ENCODE measurements around the gene ARHGAP44. TPM values are rescaled to one million over a fixed set of nuclear protein-coding genes. Genes with fewer than 3 reads are reported as not detected.
A peak's percentile ranks its signal among the peaks of the same experiment; 100 is the strongest.
"Not testable (repeated sequence)": the region's sequence is repeated elsewhere in the genome, so short reads cannot be mapped to it uniquely, and the experiment has no call there.

ARHGAP44 gene
- total RNA-seq, 1 donor = 1.3 TPM

GRCh38 chr17:12977008-12977751 is 187.9 kb downstream of the ARHGAP44 start:
- DNase-seq (ENCODE audit: low read depth) = no peak
- no peak overlapping the region for H3K4me3 ChIP-seq (ENCODE audit: low read depth, low read length)
- TF ChIP-seq, protein P1, sequence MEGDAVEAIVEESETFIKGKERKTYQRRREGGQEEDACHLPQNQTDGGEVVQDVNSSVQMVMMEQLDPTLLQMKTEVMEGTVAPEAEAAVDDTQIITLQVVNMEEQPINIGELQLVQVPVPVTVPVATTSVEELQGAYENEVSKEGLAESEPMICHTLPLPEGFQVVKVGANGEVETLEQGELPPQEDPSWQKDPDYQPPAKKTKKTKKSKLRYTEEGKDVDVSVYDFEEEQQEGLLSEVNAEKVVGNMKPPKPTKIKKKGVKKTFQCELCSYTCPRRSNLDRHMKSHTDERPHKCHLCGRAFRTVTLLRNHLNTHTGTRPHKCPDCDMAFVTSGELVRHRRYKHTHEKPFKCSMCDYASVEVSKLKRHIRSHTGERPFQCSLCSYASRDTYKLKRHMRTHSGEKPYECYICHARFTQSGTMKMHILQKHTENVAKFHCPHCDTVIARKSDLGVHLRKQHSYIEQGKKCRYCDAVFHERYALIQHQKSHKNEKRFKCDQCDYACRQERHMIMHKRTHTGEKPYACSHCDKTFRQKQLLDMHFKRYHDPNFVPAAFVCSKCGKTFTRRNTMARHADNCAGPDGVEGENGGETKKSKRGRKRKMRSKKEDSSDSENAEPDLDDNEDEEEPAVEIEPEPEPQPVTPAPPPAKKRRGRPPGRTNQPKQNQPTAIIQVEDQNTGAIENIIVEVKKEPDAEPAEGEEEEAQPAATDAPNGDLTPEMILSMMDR (IDR thresholded peaks at IDR 0.05; ENCODE audit: insufficient read depth, low read depth, low read length) = no peak

- H3K4me3 ChIP-seq (ENCODE audit: low read depth, low read length) = not testable (repeated sequence)
Observed at GRCh38 chr17:12978787-12979186, 189.5 kb downstream of the ARHGAP44 start.

GRCh38 chr17:12979246-12979645 is 189.9 kb downstream of the ARHGAP44 start:
- TF ChIP-seq, protein P1 (IDR thresholded peaks at IDR 0.05; ENCODE audit: insufficient read depth, low read depth, low read length) = no peak
- H3K4me3 ChIP-seq (ENCODE audit: low read depth, low read length) = no peak overlapping the region

More at GRCh38 chr17:12978787-12979186, 189.5 kb downstream of the ARHGAP44 start:
- DNase-seq (ENCODE audit: low read depth) = not testable (repeated sequence)

DNA sequence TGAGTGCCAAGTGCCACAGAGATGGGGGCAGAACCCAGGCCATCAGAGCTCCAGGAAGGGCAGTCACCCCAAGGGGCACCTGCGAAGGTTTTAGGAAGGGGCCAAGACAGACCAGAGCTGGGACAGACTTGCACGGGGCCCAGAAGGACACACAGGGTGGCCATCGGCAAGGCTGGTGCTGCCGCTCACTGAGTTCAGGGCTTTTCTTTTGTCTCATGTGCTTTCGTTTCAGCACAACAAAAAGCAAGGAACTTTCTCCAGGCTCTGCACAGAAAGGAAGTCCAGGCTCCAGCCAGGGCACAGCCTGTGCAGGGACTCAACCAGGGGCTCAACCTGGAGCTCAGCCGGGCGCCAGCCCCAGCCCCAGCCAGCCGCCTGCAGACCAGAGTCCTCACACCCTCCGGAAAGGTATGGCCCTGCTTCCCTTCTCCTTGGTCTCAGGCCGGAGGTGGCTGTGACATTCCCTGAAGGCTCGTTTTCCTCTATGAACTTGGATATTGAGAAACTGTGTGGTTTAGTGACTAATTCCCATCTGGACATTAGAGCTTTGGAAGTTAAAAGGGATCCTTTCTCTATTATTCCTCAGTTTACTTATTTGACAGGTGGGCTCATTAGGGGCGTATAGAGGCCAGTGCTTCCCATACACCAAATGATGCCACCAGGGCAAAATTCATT is 190.7 kb downstream of the ARHGAP44 start:
- no peak for DNase-seq (ENCODE audit: low read depth)
- TF ChIP-seq, protein P1 (IDR thresholded peaks at IDR 0.05; ENCODE audit: insufficient read depth, low read depth, low read length) = no peak

More at GRCh38 chr17:12979246-12979645, 189.9 kb downstream of the ARHGAP44 start:
- DNase-seq (ENCODE audit: low read depth) = no peak

GRCh38 chr17:12982224-12982623 is 192.9 kb downstream of the ARHGAP44 start:
- no peak for DNase-seq (ENCODE audit: low read depth)
- no peak overlapping the region for H3K4me3 ChIP-seq (ENCODE audit: low read depth, low read length)
- TF ChIP-seq, protein P1 (IDR thresholded peaks at IDR 0.05; ENCODE audit: insufficient read depth, low read depth, low read length) = no peak

More for the DNA sequence above, 190.7 kb downstream of the ARHGAP44 start:
- no peak overlapping the region for H3K4me3 ChIP-seq (ENCODE audit: low read depth, low read length)

DNA sequence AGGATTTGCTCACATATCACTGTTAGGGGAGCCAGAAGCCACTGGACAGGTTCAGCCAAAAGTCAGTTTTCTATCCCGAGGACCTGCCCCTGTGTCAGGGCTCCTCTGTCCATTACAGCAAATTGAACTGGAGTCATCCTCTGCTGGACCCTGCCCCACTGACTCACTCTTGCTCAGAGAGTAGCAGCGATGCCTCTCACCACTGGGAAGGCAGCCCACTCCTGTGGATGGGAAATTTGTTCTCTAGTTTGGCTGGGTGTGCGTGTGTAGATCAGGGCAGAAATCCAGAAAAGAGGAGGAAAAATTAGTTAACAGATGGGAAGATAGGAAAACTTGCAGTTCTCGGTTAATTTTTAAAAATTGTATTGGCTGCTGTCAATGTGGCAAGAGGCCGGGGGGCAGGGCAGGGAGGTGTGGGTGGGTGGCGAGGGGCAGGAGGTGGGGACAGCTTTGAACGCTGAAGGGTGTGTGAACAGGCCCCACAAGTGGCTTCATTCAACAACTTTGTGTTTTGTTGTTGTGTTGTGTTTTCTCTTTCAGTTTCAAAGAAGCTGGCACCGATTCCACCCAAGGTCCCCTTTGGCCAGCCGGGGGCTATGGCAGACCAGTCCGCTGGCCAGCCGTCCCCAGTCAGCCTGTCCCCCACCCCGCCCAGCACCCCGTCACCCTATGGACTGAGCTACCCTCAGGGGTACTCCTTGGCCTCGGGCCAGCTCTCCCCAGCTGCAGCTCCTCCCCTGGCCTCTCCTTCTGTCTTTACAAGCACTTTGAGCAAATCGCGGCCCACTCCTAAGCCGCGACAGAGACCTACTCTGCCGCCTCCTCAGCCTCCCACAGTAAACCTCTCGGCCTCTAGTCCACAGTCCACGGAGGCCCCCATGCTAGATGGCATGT is 194.9 kb downstream of the ARHGAP44 start:
- TF ChIP-seq, protein P1 (IDR thresholded peaks at IDR 0.05; ENCODE audit: insufficient read depth, low read depth, low read length) = no peak
- no peak overlapping the region for H3K4me3 ChIP-seq (ENCODE audit: low read depth, low read length)

More for the DNA sequence above, 194.9 kb downstream of the ARHGAP44 start:
- DNase-seq (ENCODE audit: low read depth) = peak; percentile 34
